ENCODE measurements around the gene DAAM2. TPM values are rescaled to one million over a fixed set of nuclear protein-coding genes. Genes with fewer than 3 reads are reported as not detected.

The DAAM2 gene
- total RNA-seq, 2 donors from 2014 or later, result 10.1 to 12.2 TPM

- Histone ChIP-seq H3K27me3 (no peaks in the 10 kb centered on the region), H3K36me3 (replicated peaks in 1 of 2; ENCODE audit: insufficient read depth in 1 of 2, low read depth in 2 of 2) (no peaks in the 10 kb centered on the region), H3K27ac (no peak overlapping the region), H3K4me3 (no peak overlapping the region), H3K4me1 (peaks cover 9% of the 10 kb centered on the region), H3K9me3 (no peaks in the 10 kb centered on the region)
- no peak for DNase-seq
- intact Hi-C loops (cut with DNase I), result loop anchor here (5.0 kb wide), 1 partner anchor 524 kb away; no protein-coding TSS in a partner anchor
- ATAC-seq, result no peak
- no peak for TF ChIP-seq POLR2A (IDR thresholded peaks at IDR 0.05)
- TF ChIP-seq CTCF (IDR thresholded peaks at IDR 0.05), result no peak
- WGBS, 2 donors, result 88 to 91% methylated on average over 6 of the region's 6 CpGs
Observed at GRCh38 chr6:39891353-39891752, 99.2 kb downstream of the DAAM2 start.

- H3K4me3 ChIP-seq, result no peak overlapping the region
- ATAC-seq, result no peak
Observed at GRCh38 chr6:39891976-39892375, 99.8 kb downstream of the DAAM2 start.

GRCh38 chr6:39892490-39893129 is 100.4 kb downstream of the DAAM2 start:
- no peak overlapping the region for H3K27ac ChIP-seq
- ATAC-seq (peak; percentile 81), DNase-seq (peak; percentile 72 to 84 (median 78))
- no peaks in the 10 kb centered on the region for H3K9me3 ChIP-seq
- intact Hi-C loops (cut with DNase I), result loop anchor here (5.0 kb wide), 1 partner anchor 525 kb away; no protein-coding TSS in a partner anchor
- peaks cover 8% of the 10 kb centered on the region for H3K4me1 ChIP-seq
- H3K4me3 ChIP-seq, result no peak overlapping the region
- no peaks in the 10 kb centered on the region for H3K36me3 ChIP-seq (replicated peaks in 1 of 2; ENCODE audit: insufficient read depth in 1 of 2, low read depth in 2 of 2)
- TF ChIP-seq POLR2A (IDR thresholded peaks at IDR 0.05) (no peak), CTCF (IDR thresholded peaks at IDR 0.05) (peak; percentile 49 to 87 (median 73))
- WGBS, 2 donors, result 46 to 55% methylated on average over 2 of the region's 2 CpGs
- H3K27me3 ChIP-seq, result no peaks in the 10 kb centered on the region

More at GRCh38 chr6:39891976-39892375, 99.8 kb downstream of the DAAM2 start:
- Histone ChIP-seq H3K9me3 (no peaks in the 10 kb centered on the region), H3K4me1 (peaks cover 9% of the 10 kb centered on the region), H3K27ac (no peak overlapping the region), H3K36me3 (replicated peaks in 1 of 2; ENCODE audit: insufficient read depth in 1 of 2, low read depth in 2 of 2) (no peaks in the 10 kb centered on the region), H3K27me3 (no peaks in the 10 kb centered on the region)
- 70 to 89% methylated on average over 4 of the region's 4 CpGs for WGBS, 2 donors
- no peak for DNase-seq
- intact Hi-C loops (cut with DNase I), result loop anchor here (5.0 kb wide), 1 partner anchor 525 kb away; no protein-coding TSS in a partner anchor
- TF ChIP-seq CTCF (IDR thresholded peaks at IDR 0.05), result no peak
- TF ChIP-seq POLR2A (IDR thresholded peaks at IDR 0.05), result no peak

DNA sequence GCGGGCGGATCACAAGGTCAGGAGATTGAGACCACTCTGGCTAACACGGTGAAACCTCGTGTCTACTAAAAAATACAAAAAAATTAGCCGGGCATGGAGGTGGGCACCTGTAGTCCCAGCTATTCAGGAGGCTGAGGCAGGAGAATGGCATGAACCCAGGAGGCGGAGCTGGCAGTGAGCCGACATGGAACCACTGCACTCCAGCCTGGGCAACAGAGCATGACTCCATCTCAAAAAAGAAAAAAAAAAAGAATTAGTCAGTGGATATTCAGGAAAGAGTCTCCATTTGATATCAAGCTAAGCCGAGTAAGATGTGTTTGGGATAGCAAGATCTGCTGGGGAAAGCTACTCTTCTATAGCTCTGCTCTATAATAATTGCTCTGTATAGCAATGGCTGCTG is 101.1 kb downstream of the DAAM2 start:
- intact Hi-C loops (cut with DNase I), result loop anchor here (5.0 kb wide), 1 partner anchor 526 kb away; no protein-coding TSS in a partner anchor
- no peaks in the 10 kb centered on the region for H3K36me3 ChIP-seq (replicated peaks in 1 of 2; ENCODE audit: insufficient read depth in 1 of 2, low read depth in 2 of 2)
- ATAC-seq (no peak), DNase-seq (no peak)
- TF ChIP-seq CTCF (IDR thresholded peaks at IDR 0.05) (no peak), POLR2A (IDR thresholded peaks at IDR 0.05) (no peak)
- peaks cover 1% of the 10 kb centered on the region for H3K4me1 ChIP-seq
- H3K4me3 ChIP-seq, result no peak overlapping the region
- no peak overlapping the region for H3K27ac ChIP-seq
- 75 to 89% methylated on average over 8 of the region's 8 CpGs for whole genome bisulfite sequencing, 2 donors
- H3K9me3 ChIP-seq, result no peaks in the 10 kb centered on the region
- H3K27me3 ChIP-seq, result no peaks in the 10 kb centered on the region

DNA sequence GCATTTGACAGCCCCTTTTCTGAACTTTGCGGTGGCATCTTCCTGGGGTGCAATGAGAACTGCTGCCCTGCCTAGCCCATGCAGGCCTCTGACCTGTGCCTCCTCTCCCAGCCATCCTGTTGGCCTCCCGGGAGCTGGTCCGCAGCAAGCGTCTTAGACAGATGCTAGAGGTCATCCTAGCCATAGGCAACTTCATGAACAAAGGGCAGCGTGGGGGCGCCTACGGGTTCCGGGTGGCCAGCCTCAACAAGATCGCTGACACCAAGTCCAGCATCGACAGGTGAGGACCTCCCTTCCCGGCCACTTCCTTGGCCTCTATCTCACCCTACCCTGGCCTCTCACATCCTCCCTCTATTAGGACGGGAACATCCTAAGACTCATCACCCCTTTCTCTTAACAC is 104.5 kb downstream of the DAAM2 start:
- TF ChIP-seq CTCF (IDR thresholded peaks at IDR 0.05), result no peak
- TF ChIP-seq POLR2A (IDR thresholded peaks at IDR 0.05), result no peak
- H3K9me3 ChIP-seq, result no peaks in the 10 kb centered on the region
- no peak for DNase-seq
- 93 to 94% methylated on average over 11 to 12 of the region's 12 CpGs for WGBS, 2 donors
- H3K36me3 ChIP-seq (replicated peaks in 1 of 2; ENCODE audit: insufficient read depth in 1 of 2, low read depth in 2 of 2), result no peaks in the 10 kb centered on the region
- H3K4me3 ChIP-seq, result no peak overlapping the region
- no peaks in the 10 kb centered on the region for H3K27me3 ChIP-seq
- intact Hi-C loops (cut with DNase I), result no loop called here
- no peaks in the 10 kb centered on the region for H3K4me1 ChIP-seq
- ATAC-seq, result no peak
- no peak overlapping the region for H3K27ac ChIP-seq

All from body of pancreas (tissue), 4 donors.